Measurements from ENCODE around the gene ZNF282. TPM values are rescaled to one million over a fixed set of nuclear protein-coding genes. Genes with fewer than 3 reads are reported as not detected.

ZNF282 gene
- total RNA-seq, 1 donor from 2014 or later, result 28.1 TPM

GRCh38 chr7:149255174-149255573 lies 59.8 kb downstream of the ZNF282 start:
- no peaks in the 10 kb centered on the region for H3K4me1 ChIP-seq (ENCODE audit: insufficient read depth, low read length)
- Mint-ChIP-seq H3K27me3 (ENCODE audit: low read depth, unreplicated experiment) (no peaks in the 10 kb centered on the region), H3K36me3 (ENCODE audit: low read depth, unreplicated experiment) (peaks cover 14% of the 10 kb centered on the region), H3K4me3 (ENCODE audit: unreplicated experiment) (no peak overlapping the region), H3K9me3 (ENCODE audit: unreplicated experiment) (no peaks in the 10 kb centered on the region), H3K4me1 (ENCODE audit: low read depth, unreplicated experiment) (peaks cover 4% of the 10 kb centered on the region), H3K27ac (ENCODE audit: unreplicated experiment) (no peak overlapping the region)
- no peak for FAIRE-seq
- no peak overlapping the region for H3K4me3 ChIP-seq (ENCODE audit: insufficient read depth, low read depth, low read length)
- H3K27me3 ChIP-seq (ENCODE audit: insufficient read depth, low read length), result no peaks in the 10 kb centered on the region
- H3K9me3 ChIP-seq (ENCODE audit: insufficient read depth, low read depth, low read length), result no peaks in the 10 kb centered on the region
- H3K9ac ChIP-seq (ENCODE audit: low read length), result no peak overlapping the region
- no peaks in the 10 kb centered on the region for H3K79me2 ChIP-seq (ENCODE audit: insufficient read depth, low read length)
- H3K27ac ChIP-seq (ENCODE audit: low read depth, low read length), result no peak overlapping the region
- no peaks in the 10 kb centered on the region for H4K20me1 ChIP-seq (ENCODE audit: insufficient read depth, low read length)
- DNase-seq (ENCODE audit: low read depth), result no peak
- H2AFZ ChIP-seq (ENCODE audit: low read depth, low read length), result no peak overlapping the region
- no peak overlapping the region for H3K4me2 ChIP-seq (ENCODE audit: low read length)
- no peak for TF ChIP-seq CTCF (IDR thresholded peaks at IDR 0.05; ENCODE audit: insufficient read depth, low read depth, low read length)
- H3K36me3 ChIP-seq (ENCODE audit: insufficient read depth, low read length), result peaks cover 30% of the 10 kb centered on the region

- no peak overlapping the region for H3K4me3 Mint-ChIP-seq (ENCODE audit: unreplicated experiment)
- no peak overlapping the region for H3K9ac ChIP-seq (ENCODE audit: low read length)
- TF ChIP-seq EZH2 (IDR thresholded peaks at IDR 0.05; ENCODE audit: insufficient read depth, low read length) (no peak), CTCF (IDR thresholded peaks at IDR 0.05; ENCODE audit: insufficient read depth, low read depth, low read length) (no peak)
- no peaks in the 10 kb centered on the region for H3K27me3 Mint-ChIP-seq (ENCODE audit: low read depth, unreplicated experiment)
- H3K4me1 ChIP-seq (ENCODE audit: insufficient read depth, low read length), result peaks cover 4% of the 10 kb centered on the region
- no peak overlapping the region for H3K27ac Mint-ChIP-seq (ENCODE audit: unreplicated experiment)
- peaks cover 4% of the 10 kb centered on the region for H3K4me1 Mint-ChIP-seq (ENCODE audit: low read depth, unreplicated experiment)
- H3K27me3 ChIP-seq (ENCODE audit: insufficient read depth, low read length), result no peaks in the 10 kb centered on the region
- H3K4me3 ChIP-seq (ENCODE audit: insufficient read depth, low read depth, low read length), result no peak overlapping the region
- H4K20me1 ChIP-seq (ENCODE audit: insufficient read depth, low read length), result no peaks in the 10 kb centered on the region
- no peak overlapping the region for H3K4me2 ChIP-seq (ENCODE audit: low read length)
- DNase-seq (ENCODE audit: low read depth), result no peak
- no peaks in the 10 kb centered on the region for H3K79me2 ChIP-seq (ENCODE audit: insufficient read depth, low read length)
- H3K9me3 Mint-ChIP-seq (ENCODE audit: unreplicated experiment), result no peaks in the 10 kb centered on the region
- no peaks in the 10 kb centered on the region for H3K9me3 ChIP-seq (ENCODE audit: insufficient read depth, low read depth, low read length)
- FAIRE-seq, result no peak
- no peak overlapping the region for H2AFZ ChIP-seq (ENCODE audit: low read depth, low read length)
- H3K36me3 Mint-ChIP-seq (ENCODE audit: low read depth, unreplicated experiment), result peaks cover 14% of the 10 kb centered on the region
- no peak overlapping the region for H3K27ac ChIP-seq (ENCODE audit: low read depth, low read length)
- peaks cover 25% of the 10 kb centered on the region for H3K36me3 ChIP-seq (ENCODE audit: insufficient read depth, low read length)
Observed at GRCh38 chr7:149256568-149256967, 61.2 kb downstream of the ZNF282 start.

- Histone ChIP-seq H3K36me3 (ENCODE audit: insufficient read depth, low read length) (peaks cover 19% of the 10 kb centered on the region), H4K20me1 (ENCODE audit: insufficient read depth, low read length) (no peaks in the 10 kb centered on the region), H3K4me1 (ENCODE audit: insufficient read depth, low read length) (peaks cover 4% of the 10 kb centered on the region), H3K27ac (ENCODE audit: low read depth, low read length) (no peak overlapping the region), H3K4me3 (ENCODE audit: insufficient read depth, low read depth, low read length) (no peak overlapping the region), H3K9me3 (ENCODE audit: insufficient read depth, low read depth, low read length) (no peaks in the 10 kb centered on the region), H2AFZ (ENCODE audit: low read depth, low read length) (no peak overlapping the region), H3K79me2 (ENCODE audit: insufficient read depth, low read length) (no peaks in the 10 kb centered on the region), H3K27me3 (ENCODE audit: insufficient read depth, low read length) (no peaks in the 10 kb centered on the region), H3K9ac (ENCODE audit: low read length) (no peak overlapping the region), H3K4me2 (ENCODE audit: low read length) (no peak overlapping the region)
- FAIRE-seq, result no peak
- DNase-seq (ENCODE audit: low read depth), result no peak
- no peaks in the 10 kb centered on the region for H3K27me3 Mint-ChIP-seq (ENCODE audit: low read depth, unreplicated experiment)
- H3K27ac Mint-ChIP-seq (ENCODE audit: unreplicated experiment), result no peak overlapping the region
- H3K36me3 Mint-ChIP-seq (ENCODE audit: low read depth, unreplicated experiment), result peaks cover 14% of the 10 kb centered on the region
- no peaks in the 10 kb centered on the region for H3K9me3 Mint-ChIP-seq (ENCODE audit: unreplicated experiment)
- H3K4me3 Mint-ChIP-seq (ENCODE audit: unreplicated experiment), result no peak overlapping the region
- H3K4me1 Mint-ChIP-seq (ENCODE audit: low read depth, unreplicated experiment), result peaks cover 4% of the 10 kb centered on the region
- no peak for TF ChIP-seq EZH2 (IDR thresholded peaks at IDR 0.05; ENCODE audit: insufficient read depth, low read length)
- TF ChIP-seq CTCF (IDR thresholded peaks at IDR 0.05; ENCODE audit: insufficient read depth, low read depth, low read length), result no peak
Observed at GRCh38 chr7:149257146-149257545, 61.8 kb downstream of the ZNF282 start.

All from astrocyte (in vitro differentiated cells and primary cell).